Uterus (tissue), 4 donors: Measurements from ENCODE around the gene ETS1. TPM values are rescaled to one million over a fixed set of nuclear protein-coding genes. Genes with fewer than 3 reads are reported as not detected.
A peak's percentile ranks its signal among the peaks of the same experiment; 100 is the strongest.

Experiments used
- DNase-seq, 2 donors: peaks; one replicate each; pipeline ENCODE4 v3.0.0-alpha.2; 2019 to 2020
- H3K27ac ChIP-seq, 2 donors: fragments of 200-600 bp; sonication (generic); 1 replicate in 1 of 2; 2 replicates in 1 of 2; pipeline ENCODE4 v1.5.1; 2016 to 2018
- H3K27me3 ChIP-seq, 2 donors: fragments of 200-600 bp; sonication (generic); one replicate each; pipeline ENCODE4 v1.5.1; 2018 to 2019; ENCODE audit warnings: control low read depth in 1 of 2
- H3K36me3 ChIP-seq, 2 donors: fragments of 200-600 bp; sonication (generic); one replicate each; pipeline ENCODE4 v1.5.1; 2019; ENCODE audit warnings: control low read depth in 1 of 2
- H3K4me1 ChIP-seq, 2 donors: fragments of 200-600 bp; sonication (generic); one replicate each; pipeline ENCODE4 v1.5.1; 2018 to 2019; ENCODE audit warnings: control low read depth in 1 of 2
- H3K4me3 ChIP-seq, 2 donors: fragments of 200-600 bp; sonication (generic); 1 replicate in 1 of 2; 2 replicates in 1 of 2; pipeline ENCODE4 v1.5.1; 2018 to 2019; ENCODE audit warnings: mild to moderate bottlenecking in 1 of 2
- H3K9me3 ChIP-seq, 2 donors: fragments of 200-600 bp; sonication (generic); one replicate each; pipeline ENCODE4 v1.5.1; 2019; ENCODE audit warnings: control low read depth in 1 of 2
- CTCF ChIP-seq, 4 experiments: fragments of 200-600 bp in 2 of 4; fragments of 450-650 bp in 2 of 4; sonication (generic) in 2 of 4; IDR thresholded peaks; one replicate each; pipeline ENCODE4 v1.5.1; 2016 to 2019; ENCODE audit warnings: antibody characterized with exemption in 4 of 4, mild to moderate bottlenecking in 2 of 4, moderate library complexity in 1 of 4
- POLR2A ChIP-seq, 2 donors: fragments of 450-650 bp; IDR thresholded peaks; one replicate each; pipeline ENCODE4 v1.6.1; 2016; ENCODE audit warnings: antibody characterized with exemption in 2 of 2, mild to moderate bottlenecking in 1 of 2, moderate library complexity in 1 of 2
- intact Hi-C: fragments of 100-400 bp; cut with DNase I; formaldehyde crosslinking; loops from one replicate; pipeline ENCODE4 v1.15.1; 2023; ENCODE audit warnings: low total_unique reads
- total RNA-seq, 4 donors: library from RNA; depleted of rRNA in 3 of 4; stranded (reverse); fragments of >200 nt in 3 of 4; gene quantifications; one replicate each; pipeline versions ENCODE4 v1.1.0 to v1.2.4, GENCODE V29; 2014 to 2023
- donor health status: DM: yes; HTN: yes; CAD: no.

The ETS1 gene
- total RNA-seq, 4 donors from 2014 or later = 24.1 to 80.9 (median 58.3) TPM

- no peaks in the 10 kb centered on the region for H3K36me3 ChIP-seq
- no peak for DNase-seq
Measured at GRCh38 chr11:128463979-128464378, 123.4 kb downstream of the ETS1 start.

GRCh38 chr11:128463371-128463829, 124.0 kb downstream of the ETS1 start:
- intact Hi-C loops = no loop called here
- Histone ChIP-seq H3K27ac (peak overlapping the region; percentile 52 to 71), H3K4me1 (peaks cover 0 to 5% of the 10 kb centered on the region in 2 donors), H3K4me3 (no peak overlapping the region), H3K27me3 (no peaks in the 10 kb centered on the region), H3K9me3 (no peaks in the 10 kb centered on the region), H3K36me3 (no peaks in the 10 kb centered on the region)
- TF ChIP-seq CTCF (IDR thresholded peaks at IDR 0.05) = no peak
- no peak for TF ChIP-seq POLR2A (IDR thresholded peaks at IDR 0.05)
- DNase-seq = peak; percentile 57 to 58

More at GRCh38 chr11:128463979-128464378, 123.4 kb downstream of the ETS1 start:
- no peaks in the 10 kb centered on the region for H3K27me3 ChIP-seq
- H3K9me3 ChIP-seq = no peaks in the 10 kb centered on the region
- intact Hi-C loops = no loop called here
- peaks cover 0 to 5% of the 10 kb centered on the region in 2 donors for H3K4me1 ChIP-seq
- TF ChIP-seq POLR2A (IDR thresholded peaks at IDR 0.05) = no peak
- TF ChIP-seq CTCF (IDR thresholded peaks at IDR 0.05) = no peak
- H3K4me3 ChIP-seq = no peak overlapping the region
- H3K27ac ChIP-seq = peak overlapping the region; percentile 52 to 71

GRCh38 chr11:128462922-128463321, 124.4 kb downstream of the ETS1 start:
- peak overlapping the region; percentile 52 to 71 for H3K27ac ChIP-seq
- TF ChIP-seq CTCF (IDR thresholded peaks at IDR 0.05) (no peak), POLR2A (IDR thresholded peaks at IDR 0.05) (no peak)
- intact Hi-C loops = no loop called here
- H3K27me3 ChIP-seq = no peaks in the 10 kb centered on the region
- no peak overlapping the region for H3K4me3 ChIP-seq
- peaks cover 0 to 5% of the 10 kb centered on the region in 2 donors for H3K4me1 ChIP-seq
- H3K9me3 ChIP-seq = no peaks in the 10 kb centered on the region
- no peaks in the 10 kb centered on the region for H3K36me3 ChIP-seq
- no peak for DNase-seq

GRCh38 chr11:128462189-128462588, 125.2 kb downstream of the ETS1 start:
- TF ChIP-seq POLR2A (IDR thresholded peaks at IDR 0.05) = no peak
- TF ChIP-seq CTCF (IDR thresholded peaks at IDR 0.05) = no peak
- no peaks in the 10 kb centered on the region for H3K36me3 ChIP-seq
- H3K9me3 ChIP-seq = no peaks in the 10 kb centered on the region
- H3K4me3 ChIP-seq = no peak overlapping the region
- DNase-seq = no peak
- H3K4me1 ChIP-seq = peaks cover 0 to 5% of the 10 kb centered on the region in 2 donors
- no peak overlapping the region for H3K27ac ChIP-seq
- intact Hi-C loops = no loop called here
- H3K27me3 ChIP-seq = no peaks in the 10 kb centered on the region

GRCh38 chr11:128458321-128458720, 129.0 kb downstream of the ETS1 start:
- no peaks in the 10 kb centered on the region for H3K27me3 ChIP-seq
- no peaks in the 10 kb centered on the region for H3K9me3 ChIP-seq
- no peaks in the 10 kb centered on the region for H3K36me3 ChIP-seq
- no peak overlapping the region for H3K4me3 ChIP-seq
- TF ChIP-seq CTCF (IDR thresholded peaks at IDR 0.05) (no peak), POLR2A (IDR thresholded peaks at IDR 0.05) (no peak)
- intact Hi-C loops = no loop called here
- H3K4me1 ChIP-seq = no peaks in the 10 kb centered on the region
- H3K27ac ChIP-seq = peak overlapping the region; percentile 54 to 59
- DNase-seq = no peak
